ENCODE data around the gene TFPI.

GRCh38 chr2:187525163-187525900, 28.9 kb downstream of the TFPI start:
- no peak for TF ChIP-seq ATF3 (IDR thresholded peaks at IDR 0.05)
- TF ChIP-seq FOSL1 (IDR thresholded peaks at IDR 0.05; ENCODE audit: low read depth): no peak
- no peak for TF ChIP-seq SP1 (IDR thresholded peaks at IDR 0.05; ENCODE audit: low read depth)
- TF ChIP-seq CTCF (IDR thresholded peaks at IDR 0.05 in 2 of 3, conservative IDR thresholded peaks at IDR 0.05 in 1 of 3; ENCODE audit: borderline replicate concordance in 1 of 3, insufficient read depth in 1 of 3, low read depth in 2 of 3, low read length in 2 of 3): no peak
- TF ChIP-seq EZH2phosphoT487 (IDR thresholded peaks at IDR 0.05; ENCODE audit: borderline replicate concordance): no peak
- no peak for TF ChIP-seq POLR2A (IDR thresholded peaks at IDR 0.05; ENCODE audit: borderline replicate concordance, extremely low read depth, insufficient read depth, insufficient read length)
- TF ChIP-seq REST (IDR thresholded peaks at IDR 0.05; ENCODE audit: low read depth): no peak
- TF ChIP-seq POLR2AphosphoS5 (IDR thresholded peaks at IDR 0.05; ENCODE audit: low read depth, low read length): no peak
- no peak for TF ChIP-seq RAD21 (IDR thresholded peaks at IDR 0.05; ENCODE audit: low read depth)
- no peak for TF ChIP-seq EZH2 (IDR thresholded peaks at IDR 0.05)

All from HCT116 (cell line).